Measurements from ENCODE around the gene HCFC2. TPM values are rescaled to one million over a fixed set of nuclear protein-coding genes. Genes with fewer than 3 reads are reported as not detected.

The HCFC2 gene
- polyA plus RNA-seq, 3 donors from 2014 or later = 4.4 to 12.1 (median 7.4) TPM

DNA sequence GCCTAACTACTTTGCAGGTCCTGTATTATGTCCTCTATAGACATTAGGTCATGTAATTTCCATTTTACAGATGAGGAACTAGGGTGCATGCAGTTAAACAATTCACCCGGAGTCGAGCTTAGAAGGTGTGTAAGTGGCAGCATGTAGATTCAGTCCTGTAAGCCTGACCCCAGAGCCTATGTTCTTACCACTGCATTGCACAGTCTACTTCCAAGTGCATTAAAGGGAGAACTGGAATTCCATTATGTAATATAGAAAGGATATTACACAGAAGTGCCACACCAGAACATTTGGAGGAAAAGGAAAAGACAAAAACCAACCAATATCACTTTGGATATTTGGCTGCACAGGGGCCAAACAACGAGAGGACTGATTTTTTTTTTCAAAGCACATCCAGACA lies 15.5 kb upstream of the HCFC2 start:
- peaks cover 4 to 14% of the 10 kb centered on the region in 2 donors for H3K4me1 Mint-ChIP-seq
- H3K9me3 Mint-ChIP-seq = peaks cover 0 to 1% (median 0%) of the 10 kb centered on the region in 6 donors
- no peak overlapping the region for H3K27ac Mint-ChIP-seq
- DNase-seq = no peak
- H3K27me3 Mint-ChIP-seq (ENCODE audit: low read depth in 3 of 3) = peaks cover 5 to 18% (median 9%) of the 10 kb centered on the region in 3 donors
- no peak overlapping the region for H3K4me3 Mint-ChIP-seq
- H3K36me3 Mint-ChIP-seq = no peaks in the 10 kb centered on the region

DNA sequence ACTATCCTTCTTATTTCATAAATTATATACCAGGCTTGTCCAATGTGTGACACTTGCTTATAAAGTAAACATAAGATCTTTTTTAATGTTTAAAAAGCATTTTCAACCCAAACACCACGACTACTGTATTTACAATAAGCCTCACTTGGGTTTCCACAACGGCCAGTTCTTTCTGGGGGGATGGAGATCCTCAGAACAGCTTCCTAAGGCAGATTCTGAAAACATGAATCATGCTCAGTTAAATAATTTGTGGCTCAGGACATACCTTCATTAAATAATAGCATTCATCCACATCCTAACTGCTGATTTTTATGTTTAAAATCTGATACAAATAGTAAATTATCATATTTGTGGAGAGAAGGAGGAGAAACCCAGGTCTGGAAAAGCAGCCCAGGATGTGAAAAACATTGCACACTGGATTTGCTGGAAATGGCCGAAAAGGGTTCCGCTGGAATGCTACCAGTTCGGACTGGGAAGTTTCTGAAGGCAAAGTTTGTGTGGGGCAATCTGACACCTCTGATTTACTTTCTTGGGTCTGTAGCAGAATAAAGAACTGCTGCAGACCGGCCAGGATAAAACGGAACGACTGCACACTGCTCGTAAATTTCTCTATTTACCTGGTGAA lies 14.9 kb upstream of the HCFC2 start:
- Mint-ChIP-seq H3K4me1 (peaks cover 4 to 14% of the 10 kb centered on the region in 2 donors), H3K27ac (no peak overlapping the region), H3K27me3 (ENCODE audit: low read depth in 3 of 3) (peaks cover 5 to 16% (median 7%) of the 10 kb centered on the region in 3 donors), H3K9me3 (peaks cover 0 to 1% (median 0%) of the 10 kb centered on the region in 6 donors), H3K4me3 (no peak overlapping the region), H3K36me3 (no peaks in the 10 kb centered on the region)
- DNase-seq = no peak

DNA sequence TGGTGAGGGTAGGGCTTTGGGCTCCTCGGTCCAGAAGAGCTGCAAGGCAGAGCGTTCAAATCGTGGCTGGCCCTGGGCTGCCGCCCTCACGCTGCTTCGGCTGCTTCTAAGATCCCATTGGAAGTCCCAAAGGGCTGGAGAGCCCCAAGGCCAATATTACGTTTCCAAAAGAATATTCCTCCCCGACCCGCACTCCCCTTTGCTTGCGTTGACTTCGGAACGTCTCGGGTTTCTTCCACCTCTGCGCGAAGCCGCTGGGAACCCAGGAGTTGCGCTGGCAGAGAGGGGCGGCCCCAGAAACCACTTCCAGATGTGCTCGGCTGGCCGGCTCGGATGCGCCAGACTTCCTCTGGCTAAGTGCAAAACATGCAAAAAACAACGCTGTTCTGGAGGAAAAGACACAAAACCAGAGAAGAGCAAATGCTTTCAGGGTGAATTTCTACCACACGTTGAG lies 14.4 kb upstream of the HCFC2 start, which contains the start of gene GLT8D2:
GLT8D2 (minus strand) TSS at position 285 of the 454 bp plus-strand sequence. CDS start 30,539 bp downstream, outside the sequence.
- Mint-ChIP-seq H3K36me3 (no peaks in the 10 kb centered on the region), H3K9me3 (peaks cover 0 to 1% (median 0%) of the 10 kb centered on the region in 6 donors), H3K4me1 (peaks cover 4 to 11% of the 10 kb centered on the region in 2 donors), H3K4me3 (no peak within 1 kb of the TSS), H3K27me3 (ENCODE audit: low read depth in 3 of 3) (peaks cover 5 to 16% (median 6%) of the 10 kb centered on the region in 3 donors), H3K27ac (no peak within 1 kb of the TSS)
- DNase-seq = no peak

DNA sequence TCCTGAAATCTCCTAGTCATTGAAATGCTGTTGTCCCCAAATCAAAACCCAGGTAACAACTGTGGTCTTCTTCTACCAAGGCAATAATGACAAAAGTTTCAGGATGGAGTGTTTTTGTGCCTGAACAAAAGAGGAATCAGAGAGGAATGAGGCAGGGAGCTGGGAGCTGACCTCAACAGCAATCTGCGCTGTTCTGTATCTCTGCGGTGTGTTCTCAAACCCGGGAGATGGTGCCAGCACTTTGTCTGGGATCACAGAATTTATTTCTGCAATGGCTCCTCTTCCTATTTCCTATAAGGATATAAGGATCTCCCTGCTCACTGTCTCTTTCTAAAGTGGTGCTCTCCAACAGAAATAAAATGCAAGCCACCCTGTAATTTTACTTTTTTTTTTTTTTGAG lies 13.9 kb upstream of the HCFC2 start:
- H3K36me3 Mint-ChIP-seq = no peaks in the 10 kb centered on the region
- H3K4me3 Mint-ChIP-seq = no peak overlapping the region
- H3K9me3 Mint-ChIP-seq = peaks cover 0 to 1% (median 0%) of the 10 kb centered on the region in 6 donors
- peaks cover 5 to 19% (median 6%) of the 10 kb centered on the region in 3 donors for H3K27me3 Mint-ChIP-seq (ENCODE audit: low read depth in 3 of 3)
- DNase-seq = no peak
- H3K4me1 Mint-ChIP-seq = peaks cover 4 to 6% of the 10 kb centered on the region in 2 donors
- no peak overlapping the region for H3K27ac Mint-ChIP-seq

DNA sequence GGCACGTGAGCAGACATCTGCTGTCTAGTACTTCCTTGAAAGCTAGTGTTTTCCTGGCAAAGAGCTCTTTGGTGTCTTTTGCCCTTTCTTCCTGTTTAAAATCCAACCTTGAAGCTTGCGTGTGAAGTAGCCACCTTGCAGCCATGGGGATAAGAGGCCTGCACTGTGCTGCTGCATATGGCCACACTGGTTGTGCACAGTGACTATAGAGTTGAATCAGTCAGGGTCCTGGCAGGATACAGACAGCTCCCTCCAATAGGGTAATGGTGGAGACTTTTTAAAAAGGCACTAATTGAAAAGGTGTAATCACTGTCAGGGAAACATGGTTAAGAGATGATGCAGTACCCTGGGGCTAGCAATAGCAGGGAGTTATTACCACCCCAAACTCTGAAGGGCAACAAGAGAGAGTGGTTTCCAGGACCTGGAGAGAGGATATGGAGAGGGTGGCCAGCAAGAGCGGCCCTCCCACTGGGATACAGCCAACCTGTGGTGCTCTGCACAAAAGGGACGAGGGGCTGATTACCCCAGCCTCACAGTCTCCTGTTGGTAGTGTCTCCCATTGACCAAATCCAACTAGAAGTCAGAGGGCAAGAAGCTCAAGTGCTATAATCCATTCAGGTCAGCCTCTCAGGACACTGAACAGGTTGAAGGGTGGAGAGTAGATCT lies 9.5 kb upstream of the HCFC2 start:
- Mint-ChIP-seq H3K9me3 (peaks cover 0 to 3% (median 0%) of the 10 kb centered on the region in 6 donors), H3K36me3 (no peaks in the 10 kb centered on the region), H3K4me1 (peaks cover 4% of the 10 kb centered on the region in 2 donors), H3K4me3 (no peak overlapping the region), H3K27ac (no peak overlapping the region), H3K27me3 (ENCODE audit: low read depth in 3 of 3) (peaks cover 6 to 17% (median 7%) of the 10 kb centered on the region in 3 donors)
- no peak for DNase-seq

DNA sequence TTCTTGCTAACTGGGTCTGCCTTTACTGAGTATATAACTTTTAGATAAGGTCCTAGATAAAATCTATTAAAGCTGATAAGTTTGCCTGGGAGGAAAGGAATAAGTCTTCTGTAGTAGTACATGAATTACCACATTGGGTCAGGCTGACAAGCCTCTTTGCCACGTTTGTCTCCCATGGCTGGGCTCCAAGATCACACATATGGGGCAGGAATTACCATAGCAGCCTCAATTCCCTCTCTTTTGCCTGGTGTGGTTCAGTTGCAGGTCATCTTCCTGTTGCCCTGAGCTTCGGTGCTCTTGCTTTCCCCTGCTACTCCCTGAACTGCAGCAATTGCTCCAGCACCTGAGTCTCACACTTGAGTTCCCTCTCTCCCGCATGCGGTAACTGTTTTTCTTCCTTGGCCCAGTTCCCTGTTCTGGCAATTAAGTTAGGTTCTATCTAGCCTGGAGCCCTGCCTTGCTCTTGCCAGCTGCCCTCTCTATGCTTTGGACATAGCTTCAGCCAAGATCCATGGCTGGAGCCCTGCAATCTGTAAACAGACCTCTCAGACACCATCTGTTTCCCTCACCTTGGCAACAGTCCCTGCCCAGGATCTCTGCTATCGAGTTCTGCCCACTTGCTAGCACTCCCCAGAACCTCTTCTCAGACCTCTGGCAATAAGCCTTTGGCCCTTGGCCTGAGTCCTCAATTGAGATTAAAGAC lies 8.5 kb upstream of the HCFC2 start:
- DNase-seq = no peak
- Mint-ChIP-seq H3K4me1 (no peaks in the 10 kb centered on the region), H3K27ac (no peak overlapping the region), H3K36me3 (no peaks in the 10 kb centered on the region), H3K9me3 (peaks cover 0 to 3% (median 0%) of the 10 kb centered on the region in 6 donors), H3K27me3 (ENCODE audit: low read depth in 3 of 3) (peaks cover 0 to 12% (median 4%) of the 10 kb centered on the region in 3 donors), H3K4me3 (no peak overlapping the region)

DNA sequence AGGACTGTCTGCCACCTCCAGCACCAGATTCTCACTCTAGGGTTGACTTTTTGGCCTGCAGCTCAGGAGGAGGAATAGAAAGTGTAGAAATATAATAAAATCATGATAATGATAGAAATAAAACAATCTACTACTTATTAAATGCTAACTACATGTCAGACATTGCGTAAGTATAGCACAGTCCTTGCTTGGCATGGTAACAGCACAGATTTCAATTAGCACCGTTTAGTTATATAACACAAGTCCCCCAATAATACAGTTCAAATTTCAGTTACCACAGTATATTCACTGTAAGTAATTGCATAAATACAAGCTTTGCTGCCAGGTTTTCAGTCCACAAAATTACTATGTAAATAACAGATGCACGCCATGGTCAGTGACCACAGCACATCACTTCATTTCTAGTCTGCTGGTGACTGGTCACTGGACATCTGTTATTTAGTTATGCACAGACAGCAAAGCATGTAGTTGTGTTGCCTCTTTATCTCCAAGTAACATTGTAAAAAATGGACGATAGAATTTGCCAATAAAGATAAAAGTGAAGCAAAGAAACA lies 7.8 kb upstream of the HCFC2 start:
- no peak overlapping the region for H3K4me3 Mint-ChIP-seq
- no peak for DNase-seq
- peaks cover 0 to 12% (median 2%) of the 10 kb centered on the region in 3 donors for H3K27me3 Mint-ChIP-seq (ENCODE audit: low read depth in 3 of 3)
- H3K27ac Mint-ChIP-seq = no peak overlapping the region
- peaks cover 0 to 3% (median 0%) of the 10 kb centered on the region in 6 donors for H3K9me3 Mint-ChIP-seq
- H3K4me1 Mint-ChIP-seq = no peaks in the 10 kb centered on the region
- no peaks in the 10 kb centered on the region for H3K36me3 Mint-ChIP-seq

DNA sequence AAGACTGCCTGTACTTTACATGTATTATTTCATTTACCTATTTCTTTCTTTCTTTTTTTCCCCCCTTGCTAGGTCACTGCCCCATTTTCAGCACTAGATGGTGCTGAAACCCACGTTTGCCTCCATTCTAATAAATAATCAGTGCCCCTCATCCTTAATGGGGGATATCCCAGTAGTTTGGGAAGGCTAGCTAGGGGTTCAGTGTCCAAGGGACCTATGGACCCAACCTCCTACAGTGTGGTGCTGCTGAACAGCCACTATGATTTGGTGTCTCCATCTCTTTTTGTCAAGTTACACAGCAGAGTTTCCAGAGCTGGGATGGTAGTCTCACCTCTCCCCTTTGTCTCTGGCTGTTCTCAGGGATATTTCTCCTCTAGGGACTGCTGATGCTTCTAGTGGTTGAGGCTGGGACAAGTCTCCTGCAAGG lies 6.5 kb upstream of the HCFC2 start:
- Mint-ChIP-seq H3K27me3 (ENCODE audit: low read depth in 3 of 3) (peaks cover under 1 to 12% (median 2%) of the 10 kb centered on the region in 3 donors), H3K4me1 (no peaks in the 10 kb centered on the region), H3K4me3 (no peak overlapping the region), H3K9me3 (peaks cover 0 to 2% (median 0%) of the 10 kb centered on the region in 6 donors), H3K27ac (no peak overlapping the region), H3K36me3 (no peaks in the 10 kb centered on the region)
- DNase-seq = peak; percentile 13 to 33 (median 20)

DNA sequence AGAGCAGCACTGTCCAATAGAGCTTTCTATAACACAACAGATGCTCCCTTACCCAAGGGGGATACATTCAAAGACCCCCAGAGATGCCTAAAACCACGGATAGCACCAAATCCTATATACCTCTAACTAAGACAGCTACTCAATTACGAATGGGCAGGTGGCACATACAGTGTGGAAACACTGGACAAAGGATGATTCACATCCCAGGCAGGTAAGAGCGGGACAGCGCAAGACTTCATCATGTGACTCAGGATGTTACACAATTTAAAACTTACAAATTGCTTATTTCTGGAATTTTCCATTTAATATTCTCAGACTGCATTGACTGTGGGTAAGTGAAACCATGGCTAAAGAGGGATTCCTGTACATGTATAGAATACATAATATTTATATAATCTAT lies 5.5 kb upstream of the HCFC2 start:
- no peaks in the 10 kb centered on the region for H3K36me3 Mint-ChIP-seq
- H3K4me1 Mint-ChIP-seq = peaks cover 4 to 6% of the 10 kb centered on the region in 2 donors
- no peak overlapping the region for H3K4me3 Mint-ChIP-seq
- DNase-seq = no peak
- peaks cover 0 to 2% (median 0%) of the 10 kb centered on the region in 6 donors for H3K9me3 Mint-ChIP-seq
- no peak overlapping the region for H3K27ac Mint-ChIP-seq
- peaks cover 1 to 5% (median 2%) of the 10 kb centered on the region in 3 donors for H3K27me3 Mint-ChIP-seq (ENCODE audit: low read depth in 3 of 3)

DNA sequence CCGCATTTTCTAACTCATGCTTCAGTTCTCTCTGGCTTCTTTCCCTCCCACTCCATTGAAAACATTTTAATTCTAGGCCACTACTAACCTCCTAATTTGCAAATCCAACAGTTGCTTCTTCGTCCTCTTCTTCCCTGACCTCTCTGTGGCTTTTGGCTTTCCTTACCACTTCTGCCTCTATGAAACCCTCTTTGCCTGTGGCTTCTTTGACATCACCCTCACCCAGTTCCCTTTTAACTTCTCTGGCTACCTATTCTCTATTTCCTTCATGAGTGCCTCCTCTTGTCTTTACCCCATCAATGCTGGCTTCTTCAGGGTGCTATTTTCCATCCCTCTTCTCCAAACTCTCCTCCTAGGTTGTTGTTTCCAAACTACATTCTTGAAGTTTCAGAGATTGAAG lies 4.4 kb upstream of the HCFC2 start:
- H3K27me3 Mint-ChIP-seq (ENCODE audit: low read depth in 3 of 3) = peaks cover 5 to 9% (median 7%) of the 10 kb centered on the region in 3 donors
- H3K36me3 Mint-ChIP-seq = no peaks in the 10 kb centered on the region
- H3K4me1 Mint-ChIP-seq = peaks cover 5 to 7% of the 10 kb centered on the region in 2 donors
- no peak for DNase-seq
- H3K9me3 Mint-ChIP-seq = peaks cover 0 to 2% (median 0%) of the 10 kb centered on the region in 6 donors
- H3K27ac Mint-ChIP-seq = no peak overlapping the region
- H3K4me3 Mint-ChIP-seq = no peak overlapping the region

DNA sequence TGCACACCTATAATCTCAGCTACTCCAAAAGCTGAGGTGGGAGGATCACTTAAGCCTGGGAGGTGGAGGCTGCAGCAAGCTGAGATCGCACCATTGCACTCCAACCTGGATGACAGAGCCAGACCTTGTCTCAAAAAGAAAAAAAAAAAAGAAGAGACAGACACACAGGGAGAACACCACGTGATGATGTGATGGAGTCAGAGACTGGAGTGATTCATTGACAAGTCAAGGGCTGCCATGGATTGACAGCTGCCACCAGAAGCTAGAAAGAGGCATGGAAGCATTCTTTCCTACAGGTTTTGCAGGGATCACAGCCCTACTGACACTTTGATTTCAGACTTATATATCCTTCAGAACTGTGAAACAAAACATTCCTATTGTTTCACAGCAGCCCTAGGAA lies 3.5 kb upstream of the HCFC2 start:
- DNase-seq = no peak
- Mint-ChIP-seq H3K4me1 (peaks cover 14 to 16% of the 10 kb centered on the region in 2 donors), H3K27ac (no peak overlapping the region), H3K27me3 (ENCODE audit: low read depth in 3 of 3) (peaks cover 5 to 11% (median 7%) of the 10 kb centered on the region in 3 donors), H3K36me3 (no peaks in the 10 kb centered on the region), H3K4me3 (no peak overlapping the region), H3K9me3 (peaks cover 0 to 2% (median 0%) of the 10 kb centered on the region in 6 donors)

DNA sequence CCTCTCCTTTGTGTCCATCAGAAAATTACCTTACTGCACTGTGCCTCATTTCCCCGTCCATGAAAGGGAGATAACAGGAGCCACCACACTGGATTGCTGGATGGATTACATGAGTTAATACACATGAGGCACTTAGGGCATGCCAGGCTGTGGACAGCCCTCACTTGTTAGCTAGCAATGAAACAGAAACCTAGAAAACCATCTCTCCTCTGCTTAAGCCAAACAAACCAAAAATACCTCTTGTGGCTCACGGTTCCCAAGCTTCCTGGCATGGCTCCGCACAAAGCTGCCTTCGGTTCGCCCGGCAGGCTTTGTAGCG lies 660 bp upstream of the HCFC2 start:
- peaks cover 5 to 11% (median 7%) of the 10 kb centered on the region in 3 donors for H3K27me3 Mint-ChIP-seq (ENCODE audit: low read depth in 3 of 3)
- H3K4me3 Mint-ChIP-seq = peak overlapping the region; percentile 84 to 96 (median 92)
- peaks cover 0 to 7% (median 3%) of the 10 kb centered on the region in 3 donors for H3K36me3 Mint-ChIP-seq
- peaks cover 19 to 27% of the 10 kb centered on the region in 2 donors for H3K4me1 Mint-ChIP-seq
- peaks cover 0 to 2% (median 0%) of the 10 kb centered on the region in 6 donors for H3K9me3 Mint-ChIP-seq
- no peak for DNase-seq
- peak overlapping the region; percentile 17 to 92 (median 84) for H3K27ac Mint-ChIP-seq

DNA sequence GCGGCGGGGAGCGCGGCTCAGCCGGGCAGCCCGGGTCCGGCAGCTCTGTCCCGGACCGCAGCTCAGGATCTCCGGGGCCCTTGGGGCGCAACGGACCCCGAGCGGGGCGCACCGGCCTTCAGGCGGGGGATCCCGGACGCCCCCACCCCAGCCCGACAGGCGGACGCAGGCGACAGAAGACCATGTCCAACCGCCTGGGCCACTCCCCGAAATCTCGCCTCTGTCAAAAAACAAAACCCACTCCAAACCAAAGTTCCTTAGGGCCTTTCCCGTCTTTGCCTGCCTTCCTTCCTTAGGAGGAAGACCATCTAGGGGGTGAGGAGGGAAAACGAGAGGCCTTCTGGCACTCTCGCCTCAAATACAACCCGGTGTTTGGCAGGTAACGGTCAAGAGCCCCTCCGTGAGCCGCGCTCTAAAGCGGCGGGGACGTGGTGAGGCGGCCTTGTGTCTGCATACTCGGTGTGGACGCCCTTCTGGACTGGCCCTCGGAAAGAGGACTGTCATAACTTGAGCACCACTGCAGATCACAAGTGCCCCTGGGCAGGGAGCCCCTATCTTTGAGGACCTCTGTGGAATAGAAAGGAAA lies 604 bp downstream of the HCFC2 start:
- H3K27me3 Mint-ChIP-seq (ENCODE audit: low read depth in 3 of 3) = peaks cover 5 to 9% (median 6%) of the 10 kb centered on the region in 3 donors
- H3K27ac Mint-ChIP-seq = peak overlapping the region; percentile 76 to 93 (median 88)
- peak overlapping the region; percentile 84 to 96 (median 92) for H3K4me3 Mint-ChIP-seq
- peaks cover 0 to 11% (median 3%) of the 10 kb centered on the region in 3 donors for H3K36me3 Mint-ChIP-seq
- peaks cover 19 to 35% of the 10 kb centered on the region in 2 donors for H3K4me1 Mint-ChIP-seq
- peak in 1 of 3 donors; percentile 7 for DNase-seq
- H3K9me3 Mint-ChIP-seq = no peaks in the 10 kb centered on the region

Data from immature natural killer cell (primary cell).